Kidney epithelial cell (primary cell): ENCODE results near the gene MERTK. TPM values are rescaled to one million over a fixed set of nuclear protein-coding genes. Genes with fewer than 3 reads are reported as not detected.

Experiments
- DNase-seq: peaks from one replicate; pipeline ENCODE4 v3.0.0-alpha.2; 2010; ENCODE audit warnings: low read depth
- H3K27me3 ChIP-seq: 2 replicates; pipeline ENCODE4 v1.6.0; 2011; ENCODE audit warnings: low read length; ENCODE audit not compliant: control insufficient read depth, insufficient read depth
- H3K36me3 ChIP-seq: 2 replicates; pipeline ENCODE4 v1.5.1; 2011; ENCODE audit warnings: low read length; ENCODE audit not compliant: control insufficient read depth, insufficient read depth
- H3K4me3 ChIP-seq: 2 replicates; pipeline ENCODE4 v1.5.1; 2011; ENCODE audit warnings: low read depth, mild to moderate bottlenecking, control low read depth, low read length
- total RNA-seq: library from RNA; depleted of rRNA; stranded (reverse); fragments of >200 nt; gene quantifications from 2 replicates; pipeline ENCODE4 v1.2.3, GENCODE V29; 2015
- TF ChIP-seq, protein P1 (sequence below): IDR thresholded peaks from 2 replicates; pipeline ENCODE4 v1.5.1; 2011; ENCODE audit warnings: mild to moderate bottlenecking, moderate library complexity, low read length, control low read depth, inconsistent platforms; ENCODE audit not compliant: insufficient read depth, poor library complexity, severe bottlenecking

The MERTK gene
- total RNA-seq, 1 donor from 2014 or later, result 4.1 TPM

DNA sequence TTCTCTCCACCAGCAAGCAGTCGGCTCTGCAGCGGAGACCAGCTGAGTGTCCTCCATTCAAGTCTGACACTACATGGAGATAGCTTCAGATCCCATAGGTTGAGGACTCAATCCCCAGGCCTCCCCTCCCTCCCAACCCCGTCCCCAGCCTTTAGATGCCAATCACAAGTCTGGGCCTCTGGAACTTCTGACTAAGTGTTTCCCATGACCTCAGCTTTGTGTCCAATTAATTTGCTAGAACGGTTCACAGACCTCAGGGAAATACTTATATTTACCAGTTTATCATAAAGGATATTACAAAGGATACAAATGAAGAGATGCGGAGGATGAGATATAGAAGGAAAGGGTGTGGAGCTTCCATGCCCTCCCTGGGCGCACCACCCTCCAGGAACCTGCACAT is 77.4 kb downstream of the MERTK start:
- TF ChIP-seq, protein P1, sequence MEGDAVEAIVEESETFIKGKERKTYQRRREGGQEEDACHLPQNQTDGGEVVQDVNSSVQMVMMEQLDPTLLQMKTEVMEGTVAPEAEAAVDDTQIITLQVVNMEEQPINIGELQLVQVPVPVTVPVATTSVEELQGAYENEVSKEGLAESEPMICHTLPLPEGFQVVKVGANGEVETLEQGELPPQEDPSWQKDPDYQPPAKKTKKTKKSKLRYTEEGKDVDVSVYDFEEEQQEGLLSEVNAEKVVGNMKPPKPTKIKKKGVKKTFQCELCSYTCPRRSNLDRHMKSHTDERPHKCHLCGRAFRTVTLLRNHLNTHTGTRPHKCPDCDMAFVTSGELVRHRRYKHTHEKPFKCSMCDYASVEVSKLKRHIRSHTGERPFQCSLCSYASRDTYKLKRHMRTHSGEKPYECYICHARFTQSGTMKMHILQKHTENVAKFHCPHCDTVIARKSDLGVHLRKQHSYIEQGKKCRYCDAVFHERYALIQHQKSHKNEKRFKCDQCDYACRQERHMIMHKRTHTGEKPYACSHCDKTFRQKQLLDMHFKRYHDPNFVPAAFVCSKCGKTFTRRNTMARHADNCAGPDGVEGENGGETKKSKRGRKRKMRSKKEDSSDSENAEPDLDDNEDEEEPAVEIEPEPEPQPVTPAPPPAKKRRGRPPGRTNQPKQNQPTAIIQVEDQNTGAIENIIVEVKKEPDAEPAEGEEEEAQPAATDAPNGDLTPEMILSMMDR, result no peak
- DNase-seq, result no peak
- H3K27me3 ChIP-seq, result no peaks in the 10 kb centered on the region
- no peaks in the 10 kb centered on the region for H3K36me3 ChIP-seq
- H3K4me3 ChIP-seq, result no peak overlapping the region

- Histone ChIP-seq H3K4me3 (no peak overlapping the region), H3K27me3 (no peaks in the 10 kb centered on the region), H3K36me3 (no peaks in the 10 kb centered on the region)
- TF ChIP-seq, protein P1, result no peak
- no peak for DNase-seq
Measured at GRCh38 chr2:111977240-111977639, 78.8 kb downstream of the MERTK start.

GRCh38 chr2:111978452-111979170 is 80.2 kb downstream of the MERTK start:
- no peaks in the 10 kb centered on the region for H3K27me3 ChIP-seq
- H3K4me3 ChIP-seq, result no peak overlapping the region
- no peak for DNase-seq
- TF ChIP-seq, protein P1, result no peak
- no peaks in the 10 kb centered on the region for H3K36me3 ChIP-seq

DNA sequence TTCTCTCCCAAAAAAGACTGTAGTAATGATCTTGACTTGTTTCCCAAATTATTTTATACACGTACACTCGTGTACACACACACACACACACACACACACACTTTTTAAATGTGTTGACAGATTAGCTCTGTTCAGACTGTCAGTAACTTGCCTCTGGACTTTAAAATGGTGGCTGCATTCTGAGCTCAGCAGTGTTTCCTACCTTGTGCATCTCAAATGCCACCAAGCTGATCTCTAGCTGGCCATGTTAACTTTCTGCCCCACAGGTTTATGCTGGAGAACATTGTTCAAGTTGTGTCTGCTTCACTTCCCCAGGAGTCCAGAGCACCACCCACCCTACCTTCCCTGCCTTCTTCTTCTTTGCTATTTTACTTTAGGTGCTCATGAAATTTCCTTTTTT is 83.3 kb downstream of the MERTK start:
- Histone ChIP-seq H3K36me3 (peaks cover 1% of the 10 kb centered on the region), H3K27me3 (no peaks in the 10 kb centered on the region), H3K4me3 (no peak overlapping the region)
- TF ChIP-seq, protein P1, result no peak
- DNase-seq, result no peak

- Histone ChIP-seq H3K27me3 (no peaks in the 10 kb centered on the region), H3K4me3 (no peak overlapping the region), H3K36me3 (peaks cover 1% of the 10 kb centered on the region)
- no peak for DNase-seq
- TF ChIP-seq, protein P1, result no peak
Measured at GRCh38 chr2:111982822-111983221, 84.4 kb downstream of the MERTK start.
